Ovary (tissue), 3 donors: ENCODE data around the gene TRAM2.

ENCODE experiments used
- EP300 ChIP-seq: sonication (generic); formaldehyde crosslinking; IDR thresholded peaks from one replicate; pipeline ENCODE4 v1.6.1; 2017; ENCODE audit warnings: antibody characterized with exemption
- POLR2A ChIP-seq: fragments of 450-650 bp; IDR thresholded peaks from one replicate; pipeline ENCODE4 v1.6.1; 2017; ENCODE audit warnings: antibody characterized with exemption, mild to moderate bottlenecking, moderate library complexity
- TF ChIP-seq, protein P1 (sequence below), 3 donors: fragments of 450-650 bp in 2 of 3; fragments of 200-600 bp in 1 of 3; IDR thresholded peaks; one replicate each; pipeline versions ENCODE4 v1.5.1 to v1.8.0; 2016 to 2022; ENCODE audit warnings: antibody characterized with exemption in 3 of 3, mild to moderate bottlenecking in 1 of 3
- donor health status: DM: no; HTN: no; CAD: no.

DNA sequence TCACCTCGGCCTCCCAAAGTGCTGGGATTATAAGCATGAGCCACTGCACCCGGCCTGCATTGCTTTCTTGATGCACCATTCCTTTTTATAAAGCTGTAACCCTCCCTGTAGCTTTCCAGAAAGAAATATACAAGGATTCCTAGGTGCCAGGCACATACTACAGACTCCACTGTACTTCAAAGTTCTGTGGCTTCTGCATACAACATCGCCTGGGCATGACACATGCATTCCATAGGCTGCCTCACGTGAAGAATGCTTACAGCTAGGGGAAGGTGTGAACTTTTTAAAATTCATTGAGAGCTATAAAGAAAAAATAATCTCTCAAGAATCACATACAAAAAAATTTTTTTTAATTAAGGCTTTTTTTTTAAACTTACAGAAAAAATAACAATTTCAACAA is 50.2 kb downstream of the TRAM2 start:
- TF ChIP-seq, protein P1, sequence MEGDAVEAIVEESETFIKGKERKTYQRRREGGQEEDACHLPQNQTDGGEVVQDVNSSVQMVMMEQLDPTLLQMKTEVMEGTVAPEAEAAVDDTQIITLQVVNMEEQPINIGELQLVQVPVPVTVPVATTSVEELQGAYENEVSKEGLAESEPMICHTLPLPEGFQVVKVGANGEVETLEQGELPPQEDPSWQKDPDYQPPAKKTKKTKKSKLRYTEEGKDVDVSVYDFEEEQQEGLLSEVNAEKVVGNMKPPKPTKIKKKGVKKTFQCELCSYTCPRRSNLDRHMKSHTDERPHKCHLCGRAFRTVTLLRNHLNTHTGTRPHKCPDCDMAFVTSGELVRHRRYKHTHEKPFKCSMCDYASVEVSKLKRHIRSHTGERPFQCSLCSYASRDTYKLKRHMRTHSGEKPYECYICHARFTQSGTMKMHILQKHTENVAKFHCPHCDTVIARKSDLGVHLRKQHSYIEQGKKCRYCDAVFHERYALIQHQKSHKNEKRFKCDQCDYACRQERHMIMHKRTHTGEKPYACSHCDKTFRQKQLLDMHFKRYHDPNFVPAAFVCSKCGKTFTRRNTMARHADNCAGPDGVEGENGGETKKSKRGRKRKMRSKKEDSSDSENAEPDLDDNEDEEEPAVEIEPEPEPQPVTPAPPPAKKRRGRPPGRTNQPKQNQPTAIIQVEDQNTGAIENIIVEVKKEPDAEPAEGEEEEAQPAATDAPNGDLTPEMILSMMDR (IDR thresholded peaks at IDR 0.05), result no peak
- TF ChIP-seq EP300, result no peak
- no peak for TF ChIP-seq POLR2A
